ENCODE data around the gene KIF20A.
"Not testable (repeated sequence)": the region's sequence is repeated elsewhere in the genome, so short reads cannot be mapped to it uniquely, and the experiment has no call there.

Gene KIF20A

DNA sequence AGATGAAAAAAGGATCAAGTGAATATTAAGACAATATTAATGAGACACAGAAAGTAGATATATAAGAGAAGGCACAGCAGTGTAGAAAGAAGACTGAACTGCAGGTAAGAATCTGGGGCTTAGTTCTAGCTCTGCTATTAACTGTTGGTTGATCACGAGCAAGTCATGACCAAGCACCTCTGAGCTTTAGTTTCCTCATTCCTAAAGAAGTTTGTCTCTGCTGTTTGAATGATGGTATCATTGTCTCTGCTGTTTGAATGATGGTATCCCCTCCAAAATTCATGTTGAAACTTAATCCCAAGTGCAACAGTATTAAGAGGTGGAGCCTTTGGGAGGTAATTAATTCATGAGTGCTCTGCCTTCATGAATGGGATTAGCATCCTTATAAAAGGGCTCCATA is 37.2 kb upstream of the KIF20A start:
- H3K36me3 ChIP-seq (ENCODE audit: control insufficient read depth in 4 of 4, insufficient read depth in 4 of 4, low read length in 3 of 4), result no peaks in the 10 kb centered on the region
- H3K4me3 ChIP-seq (ENCODE audit: control insufficient read depth in 1 of 7, extremely low read depth in 1 of 7, insufficient read depth in 4 of 7, low read depth in 2 of 7, low read length in 6 of 7), result no peak overlapping the region
- DNase-seq, result no peak
- ChIA-PET POLR2A (no interaction called here), CTCF (interaction anchor here (0.6 to 3.4 kb wide), 4 partner anchors 8 to 26 kb away, joined by 3 to 11 read pairs (median 4); no protein-coding TSS in a partner anchor)
- peaks cover 0 to 2% (median 0%) of the 10 kb centered on the region in 5 experiments for H3K27me3 ChIP-seq (replicated peaks in 2 of 5; ENCODE audit: control insufficient read depth in 4 of 5, insufficient read depth in 5 of 5, low read length in 4 of 5)
- no peak overlapping the region for H3K27ac ChIP-seq (ENCODE audit: insufficient read depth in 1 of 2, low read depth in 1 of 2, low read length in 2 of 2, poor library complexity in 1 of 2, severe bottlenecking in 2 of 2)
- H3K9me3 ChIP-seq (ENCODE audit: control extremely low read depth in 1 of 5, control insufficient read depth in 4 of 5, insufficient read depth in 2 of 5, low read depth in 1 of 5, low read length in 4 of 5), result no peaks in the 10 kb centered on the region
- WGBS (ENCODE audit: insufficient coverage), result 33% methylated on average over 1 of the region's 1 CpG
- H3K4me1 ChIP-seq (ENCODE audit: control extremely low read depth in 1 of 4, control insufficient read depth in 4 of 4, insufficient read depth in 4 of 4, low read length in 3 of 4), result peaks cover 9 to 14% (median 10%) of the 10 kb centered on the region in 4 experiments

DNA sequence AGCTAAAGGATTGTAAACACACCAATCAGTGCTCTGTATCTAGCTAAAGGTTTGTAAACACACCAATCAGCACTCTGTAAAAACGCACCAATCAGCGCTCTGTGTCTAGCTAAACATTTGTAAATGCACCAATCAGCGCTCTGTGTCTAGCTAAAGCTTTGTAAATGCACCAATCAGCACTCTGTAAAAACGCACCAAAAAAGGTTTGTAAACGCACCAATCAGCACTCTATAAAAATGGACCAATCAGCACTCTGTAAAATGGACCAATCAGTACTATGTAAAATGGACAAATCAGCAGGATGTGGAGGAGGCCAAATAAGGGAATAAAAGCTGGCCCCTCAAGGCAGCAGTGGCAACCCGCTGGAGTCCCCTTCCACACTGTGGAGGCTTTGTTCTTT is 35.3 kb upstream of the KIF20A start:
- peaks cover 9 to 12% (median 10%) of the 10 kb centered on the region in 4 experiments for H3K4me1 ChIP-seq (ENCODE audit: control extremely low read depth in 1 of 4, control insufficient read depth in 4 of 4, insufficient read depth in 4 of 4, low read length in 3 of 4)
- H3K4me3 ChIP-seq (ENCODE audit: control insufficient read depth in 1 of 7, extremely low read depth in 1 of 7, insufficient read depth in 4 of 7, low read depth in 2 of 7, low read length in 6 of 7); H3K27ac ChIP-seq (ENCODE audit: insufficient read depth in 1 of 2, low read depth in 1 of 2, low read length in 2 of 2, poor library complexity in 1 of 2, severe bottlenecking in 2 of 2); H3K27me3 ChIP-seq (replicated peaks in 2 of 5; ENCODE audit: control insufficient read depth in 4 of 5, insufficient read depth in 5 of 5, low read length in 4 of 5); DNase-seq; H3K9me3 ChIP-seq (ENCODE audit: control extremely low read depth in 1 of 5, control insufficient read depth in 4 of 5, insufficient read depth in 2 of 5, low read depth in 1 of 5, low read length in 4 of 5); POLR2A ChIA-PET; H3K36me3 ChIP-seq (ENCODE audit: control insufficient read depth in 4 of 4, insufficient read depth in 4 of 4, low read length in 3 of 4): not testable (repeated sequence)
- 93% methylated on average over 4 of the region's 6 CpGs for WGBS (ENCODE audit: insufficient coverage)
- CTCF ChIA-PET, result interaction anchor here (0.9 to 3.4 kb wide), 6 partner anchors 9 to 75 kb away, joined by 3 to 11 read pairs (median 3); no protein-coding TSS in a partner anchor

DNA sequence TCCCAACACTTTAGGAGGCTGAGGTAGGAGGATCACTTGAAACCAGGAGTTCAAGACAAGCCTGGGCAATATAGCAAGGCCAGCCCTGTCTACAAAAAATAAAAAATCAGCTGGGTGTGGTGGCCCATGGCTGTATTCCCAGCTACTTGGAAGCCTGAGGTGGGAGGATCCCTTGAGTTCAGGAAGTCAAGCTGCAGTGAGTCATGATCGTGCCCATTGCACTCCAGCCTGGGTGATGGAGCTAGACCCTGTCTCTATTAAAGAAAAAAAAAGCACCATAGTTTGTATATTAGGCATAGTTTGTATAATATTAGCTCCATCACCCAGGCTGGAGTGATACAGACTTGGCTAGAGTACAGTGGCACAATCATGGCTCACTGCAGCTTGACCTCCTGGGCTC is 30.1 kb upstream of the KIF20A start:
- H3K9me3 ChIP-seq (ENCODE audit: control extremely low read depth in 1 of 5, control insufficient read depth in 4 of 5, insufficient read depth in 2 of 5, low read depth in 1 of 5, low read length in 4 of 5), result no peaks in the 10 kb centered on the region
- ChIA-PET POLR2A (no interaction called here), CTCF (interaction anchor here (1.1 to 3.1 kb wide), 6 partner anchors 9 to 72 kb away, joined by 3 to 14 read pairs (median 4); partner anchors contain the start of gene NME5)
- DNase-seq, result peak in 2 of 3 donors; percentile 9 to 19
- H3K36me3 ChIP-seq (ENCODE audit: control insufficient read depth in 4 of 4, insufficient read depth in 4 of 4, low read length in 3 of 4), result no peaks in the 10 kb centered on the region
- no peaks in the 10 kb centered on the region for H3K4me1 ChIP-seq (ENCODE audit: control extremely low read depth in 1 of 4, control insufficient read depth in 4 of 4, insufficient read depth in 4 of 4, low read length in 3 of 4)
- no CpG with 5 or more reads among the region's 1 CpG for WGBS (ENCODE audit: insufficient coverage)
- H3K4me3 ChIP-seq (ENCODE audit: control insufficient read depth in 1 of 7, extremely low read depth in 1 of 7, insufficient read depth in 4 of 7, low read depth in 2 of 7, low read length in 6 of 7), result no peak overlapping the region
- H3K27me3 ChIP-seq (replicated peaks in 2 of 5; ENCODE audit: control insufficient read depth in 4 of 5, insufficient read depth in 5 of 5, low read length in 4 of 5), result no peaks in the 10 kb centered on the region
- no peak overlapping the region for H3K27ac ChIP-seq (ENCODE audit: insufficient read depth in 1 of 2, low read depth in 1 of 2, low read length in 2 of 2, poor library complexity in 1 of 2, severe bottlenecking in 2 of 2)

DNA sequence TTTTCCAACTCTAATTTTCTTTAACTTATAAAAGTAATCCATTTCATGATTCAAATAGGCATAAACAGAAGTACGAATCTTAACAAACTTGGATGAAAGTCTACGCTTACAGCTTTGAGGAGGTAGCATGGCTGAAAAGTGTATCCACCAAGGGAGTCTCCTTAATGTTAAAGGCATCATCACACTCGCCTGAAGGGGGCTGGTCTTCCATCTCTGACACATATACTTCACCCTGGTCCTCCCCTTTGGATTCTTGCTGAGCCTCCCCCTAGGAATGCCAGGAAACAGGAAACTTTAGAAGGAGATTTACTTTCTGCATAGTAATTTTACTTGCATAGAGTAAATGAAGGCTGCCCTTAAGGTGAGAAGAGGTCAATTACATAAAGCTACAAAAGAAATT is 29.4 kb upstream of the KIF20A start:
- H3K27me3 ChIP-seq (replicated peaks in 2 of 5; ENCODE audit: control insufficient read depth in 4 of 5, insufficient read depth in 5 of 5, low read length in 4 of 5), result no peaks in the 10 kb centered on the region
- H3K9me3 ChIP-seq (ENCODE audit: control extremely low read depth in 1 of 5, control insufficient read depth in 4 of 5, insufficient read depth in 2 of 5, low read depth in 1 of 5, low read length in 4 of 5), result no peaks in the 10 kb centered on the region
- 60% methylated on average over 3 of the region's 3 CpGs for WGBS (ENCODE audit: insufficient coverage)
- ChIA-PET CTCF (interaction anchor here (1.2 to 3.1 kb wide), 6 partner anchors 10 to 73 kb away, joined by 3 to 14 read pairs (median 4); partner anchors contain the start of gene NME5), POLR2A (interaction anchor here (0.8 kb wide), 1 partner anchor 31 kb away, joined by 3 read pairs; no protein-coding TSS in a partner anchor)
- no peak for DNase-seq
- H3K36me3 ChIP-seq (ENCODE audit: control insufficient read depth in 4 of 4, insufficient read depth in 4 of 4, low read length in 3 of 4), result no peaks in the 10 kb centered on the region
- no peak overlapping the region for H3K4me3 ChIP-seq (ENCODE audit: control insufficient read depth in 1 of 7, extremely low read depth in 1 of 7, insufficient read depth in 4 of 7, low read depth in 2 of 7, low read length in 6 of 7)
- no peak overlapping the region for H3K27ac ChIP-seq (ENCODE audit: insufficient read depth in 1 of 2, low read depth in 1 of 2, low read length in 2 of 2, poor library complexity in 1 of 2, severe bottlenecking in 2 of 2)
- no peaks in the 10 kb centered on the region for H3K4me1 ChIP-seq (ENCODE audit: control extremely low read depth in 1 of 4, control insufficient read depth in 4 of 4, insufficient read depth in 4 of 4, low read length in 3 of 4)

DNA sequence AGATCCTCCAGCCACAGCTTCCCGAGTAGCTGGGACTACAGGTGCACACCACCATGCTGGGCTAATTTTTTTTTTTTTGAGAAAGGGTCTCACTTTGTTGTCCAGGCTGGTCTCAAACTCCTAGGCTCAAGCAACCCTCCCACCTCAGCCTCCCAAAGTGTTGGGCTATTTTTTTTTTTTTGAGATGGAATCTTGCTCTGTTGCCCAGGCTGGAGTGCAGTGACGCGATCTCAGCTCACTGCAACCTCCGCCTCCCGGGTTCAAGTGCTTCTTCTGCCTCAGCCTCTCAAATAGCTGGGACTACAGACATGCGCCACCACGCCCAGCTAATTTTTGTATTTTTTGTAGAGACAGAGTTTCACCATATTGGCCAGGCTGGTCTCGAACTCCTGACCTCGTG is 22.9 kb upstream of the KIF20A start:
- not testable (repeated sequence) for DNase-seq; H3K4me1 ChIP-seq (ENCODE audit: control extremely low read depth in 1 of 4, control insufficient read depth in 4 of 4, insufficient read depth in 4 of 4, low read length in 3 of 4); H3K27ac ChIP-seq (ENCODE audit: insufficient read depth in 1 of 2, low read depth in 1 of 2, low read length in 2 of 2, poor library complexity in 1 of 2, severe bottlenecking in 2 of 2); H3K27me3 ChIP-seq (replicated peaks in 2 of 5; ENCODE audit: control insufficient read depth in 4 of 5, insufficient read depth in 5 of 5, low read length in 4 of 5); H3K4me3 ChIP-seq (ENCODE audit: control insufficient read depth in 1 of 7, extremely low read depth in 1 of 7, insufficient read depth in 4 of 7, low read depth in 2 of 7, low read length in 6 of 7); H3K9me3 ChIP-seq (ENCODE audit: control extremely low read depth in 1 of 5, control insufficient read depth in 4 of 5, insufficient read depth in 2 of 5, low read depth in 1 of 5, low read length in 4 of 5)
- ChIA-PET CTCF (interaction anchor here (0.6 to 0.7 kb wide), 3 partner anchors 29 to 143 kb away, joined by 3 read pairs; no protein-coding TSS in a partner anchor), POLR2A (interaction anchor here (0.7 kb wide), 1 partner anchor 129 kb away, joined by 5 read pairs; no protein-coding TSS in a partner anchor)
- WGBS (ENCODE audit: insufficient coverage), result 99% methylated on average over 8 of the region's 9 CpGs
- peaks cover 27 to 45% (median 36%) of the 10 kb centered on the region in 4 experiments for H3K36me3 ChIP-seq (ENCODE audit: control insufficient read depth in 4 of 4, insufficient read depth in 4 of 4, low read length in 3 of 4)

DNA sequence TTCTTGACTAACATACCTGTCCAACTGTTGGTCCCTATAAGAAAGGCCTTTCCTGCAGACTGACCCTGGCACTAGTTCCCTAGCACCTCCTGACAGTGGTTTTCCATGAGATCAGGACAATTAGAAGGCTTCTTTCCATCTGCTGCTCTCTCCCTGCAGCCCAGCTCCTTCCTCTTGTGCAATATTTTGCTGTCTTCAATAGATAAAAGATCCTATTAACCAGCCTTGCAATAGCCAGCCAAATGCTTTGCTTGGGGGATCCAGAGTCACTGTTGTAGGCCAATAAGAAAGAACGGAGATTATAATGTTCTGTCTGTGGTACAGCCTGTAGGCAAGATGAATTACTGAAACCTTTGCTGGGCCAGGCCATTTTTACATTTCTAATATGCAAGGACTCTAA is 21.3 kb upstream of the KIF20A start:
- no peaks in the 10 kb centered on the region for H3K4me1 ChIP-seq (ENCODE audit: control extremely low read depth in 1 of 4, control insufficient read depth in 4 of 4, insufficient read depth in 4 of 4, low read length in 3 of 4)
- no peak overlapping the region for H3K4me3 ChIP-seq (ENCODE audit: control insufficient read depth in 1 of 7, extremely low read depth in 1 of 7, insufficient read depth in 4 of 7, low read depth in 2 of 7, low read length in 6 of 7)
- ChIA-PET CTCF (interaction anchor here (0.6 to 1.0 kb wide), 2 partner anchors 16 to 24 kb away, joined by 3 read pairs; no protein-coding TSS in a partner anchor), POLR2A (no interaction called here)
- H3K36me3 ChIP-seq (ENCODE audit: control insufficient read depth in 4 of 4, insufficient read depth in 4 of 4, low read length in 3 of 4), result peaks cover 36 to 62% (median 48%) of the 10 kb centered on the region in 4 experiments
- H3K9me3 ChIP-seq (ENCODE audit: control extremely low read depth in 1 of 5, control insufficient read depth in 4 of 5, insufficient read depth in 2 of 5, low read depth in 1 of 5, low read length in 4 of 5), result no peaks in the 10 kb centered on the region
- no peak for DNase-seq
- H3K27ac ChIP-seq (ENCODE audit: insufficient read depth in 1 of 2, low read depth in 1 of 2, low read length in 2 of 2, poor library complexity in 1 of 2, severe bottlenecking in 2 of 2), result no peak overlapping the region
- 100% methylated on average over 1 of the region's 1 CpG for WGBS (ENCODE audit: insufficient coverage)
- H3K27me3 ChIP-seq (replicated peaks in 2 of 5; ENCODE audit: control insufficient read depth in 4 of 5, insufficient read depth in 5 of 5, low read length in 4 of 5), result no peaks in the 10 kb centered on the region

DNA sequence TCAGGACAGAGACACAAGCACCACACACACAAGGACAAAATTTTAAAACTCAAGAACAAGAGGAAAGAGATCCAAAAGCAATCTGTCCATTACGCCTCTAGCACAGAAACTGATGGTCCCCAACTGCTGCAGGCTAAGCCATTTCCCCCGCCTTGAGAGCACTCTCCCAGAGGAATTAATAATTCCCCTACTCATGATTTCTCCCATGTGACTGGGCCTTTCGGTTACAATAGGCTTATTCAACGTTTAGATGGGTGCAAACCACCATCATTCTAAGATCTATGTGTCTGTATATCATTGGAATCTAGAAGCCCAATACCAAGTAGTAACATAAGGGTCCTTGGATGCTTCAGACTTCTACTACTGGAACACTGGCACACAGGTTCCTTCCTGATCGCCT is 19.2 kb upstream of the KIF20A start:
- POLR2A ChIA-PET, result no interaction called here
- CTCF ChIA-PET, result no interaction called here

More for the DNA sequence above, 19.2 kb upstream of the KIF20A start:
- H3K9me3 ChIP-seq (ENCODE audit: control extremely low read depth in 1 of 5, control insufficient read depth in 4 of 5, insufficient read depth in 2 of 5, low read depth in 1 of 5, low read length in 4 of 5), result no peaks in the 10 kb centered on the region
- WGBS (ENCODE audit: insufficient coverage), result 97% methylated on average over 4 of the region's 5 CpGs
- DNase-seq, result no peak
- H3K27me3 ChIP-seq (replicated peaks in 2 of 5; ENCODE audit: control insufficient read depth in 4 of 5, insufficient read depth in 5 of 5, low read length in 4 of 5), result no peaks in the 10 kb centered on the region
- H3K4me1 ChIP-seq (ENCODE audit: control extremely low read depth in 1 of 4, control insufficient read depth in 4 of 4, insufficient read depth in 4 of 4, low read length in 3 of 4), result no peaks in the 10 kb centered on the region
- no peak overlapping the region for H3K4me3 ChIP-seq (ENCODE audit: control insufficient read depth in 1 of 7, extremely low read depth in 1 of 7, insufficient read depth in 4 of 7, low read depth in 2 of 7, low read length in 6 of 7)
- peaks cover 52 to 82% (median 66%) of the 10 kb centered on the region in 4 experiments for H3K36me3 ChIP-seq (ENCODE audit: control insufficient read depth in 4 of 4, insufficient read depth in 4 of 4, low read length in 3 of 4)
- H3K27ac ChIP-seq (ENCODE audit: insufficient read depth in 1 of 2, low read depth in 1 of 2, low read length in 2 of 2, poor library complexity in 1 of 2, severe bottlenecking in 2 of 2), result no peak overlapping the region

Measured in common myeloid progenitor, CD34-positive (primary cell).